Neutrophil (primary cell): ENCODE measurements around the gene AEBP1.

ENCODE experiments used
- H3K27ac ChIP-seq: fragments of 200-600 bp; sonication (generic); 2 replicates; pipeline ENCODE4 v1.5.1; 2016; ENCODE audit warnings: mild to moderate bottlenecking, moderate library complexity
- H3K27me3 ChIP-seq: fragments of 200-600 bp; sonication (generic); 2 replicates; pipeline ENCODE4 v1.6.0; 2016; ENCODE audit warnings: mild to moderate bottlenecking
- H3K36me3 ChIP-seq: fragments of 200-600 bp; sonication (generic); 2 replicates; pipeline ENCODE4 v1.5.1; 2017
- H3K4me1 ChIP-seq, 2 experiments: fragments of 200-600 bp in 1 of 2; sonication (generic) in 1 of 2; 1 replicate in 1 of 2; 2 replicates in 1 of 2; pipeline versions ENCODE4 v1.5.1 to v1.6.1; 2013 to 2016; ENCODE audit warnings: low read depth in 1 of 2, low read length in 1 of 2, mild to moderate bottlenecking in 1 of 2, moderate library complexity in 1 of 2; ENCODE audit not compliant: control insufficient read depth in 1 of 2, insufficient read depth in 1 of 2
- H3K4me3 ChIP-seq, 2 experiments: fragments of 200-600 bp in 1 of 2; sonication (generic) in 1 of 2; 1 replicate in 1 of 2; 2 replicates in 1 of 2; pipeline ENCODE4 v1.5.1; 2013 to 2016; ENCODE audit warnings: low read depth in 1 of 2, low read length in 1 of 2, mild to moderate bottlenecking in 1 of 2, moderate library complexity in 1 of 2
- H3K9me3 ChIP-seq: fragments of 200-600 bp; sonication (generic); 2 replicates; pipeline ENCODE4 v1.5.1; 2016
- CTCF ChIP-seq: fragments of 200-600 bp; sonication (generic); IDR thresholded peaks from 2 replicates; pipeline ENCODE4 v1.5.1; 2016; ENCODE audit warnings: antibody characterized with exemption

Gene AEBP1

GRCh38 chr7:44101966-44102845 lies 1.9 kb upstream of the AEBP1 start:
- H3K9me3 ChIP-seq: no peaks in the 10 kb centered on the region
- peaks cover 58% of the 10 kb centered on the region for H3K27me3 ChIP-seq
- no peaks in the 10 kb centered on the region for H3K36me3 ChIP-seq
- no peak overlapping the region for H3K4me3 ChIP-seq
- no peak for TF ChIP-seq CTCF
- H3K27ac ChIP-seq: no peak overlapping the region
- H3K4me1 ChIP-seq: no peaks in the 10 kb centered on the region

- Histone ChIP-seq H3K27ac (no peak overlapping the region), H3K36me3 (no peaks in the 10 kb centered on the region), H3K27me3 (peaks cover 58% of the 10 kb centered on the region), H3K9me3 (no peaks in the 10 kb centered on the region), H3K4me1 (no peaks in the 10 kb centered on the region), H3K4me3 (no peak overlapping the region)
- no peak for TF ChIP-seq CTCF
Observed at GRCh38 chr7:44102846-44103565, 1.1 kb upstream of the AEBP1 start.

GRCh38 chr7:44103566-44103922 lies 601 bp upstream of the AEBP1 start:
- Histone ChIP-seq H3K36me3 (no peaks in the 10 kb centered on the region), H3K9me3 (no peaks in the 10 kb centered on the region), H3K4me3 (no peak overlapping the region), H3K4me1 (no peaks in the 10 kb centered on the region), H3K27ac (no peak overlapping the region), H3K27me3 (peaks cover 58% of the 10 kb centered on the region)
- no peak for TF ChIP-seq CTCF

DNA sequence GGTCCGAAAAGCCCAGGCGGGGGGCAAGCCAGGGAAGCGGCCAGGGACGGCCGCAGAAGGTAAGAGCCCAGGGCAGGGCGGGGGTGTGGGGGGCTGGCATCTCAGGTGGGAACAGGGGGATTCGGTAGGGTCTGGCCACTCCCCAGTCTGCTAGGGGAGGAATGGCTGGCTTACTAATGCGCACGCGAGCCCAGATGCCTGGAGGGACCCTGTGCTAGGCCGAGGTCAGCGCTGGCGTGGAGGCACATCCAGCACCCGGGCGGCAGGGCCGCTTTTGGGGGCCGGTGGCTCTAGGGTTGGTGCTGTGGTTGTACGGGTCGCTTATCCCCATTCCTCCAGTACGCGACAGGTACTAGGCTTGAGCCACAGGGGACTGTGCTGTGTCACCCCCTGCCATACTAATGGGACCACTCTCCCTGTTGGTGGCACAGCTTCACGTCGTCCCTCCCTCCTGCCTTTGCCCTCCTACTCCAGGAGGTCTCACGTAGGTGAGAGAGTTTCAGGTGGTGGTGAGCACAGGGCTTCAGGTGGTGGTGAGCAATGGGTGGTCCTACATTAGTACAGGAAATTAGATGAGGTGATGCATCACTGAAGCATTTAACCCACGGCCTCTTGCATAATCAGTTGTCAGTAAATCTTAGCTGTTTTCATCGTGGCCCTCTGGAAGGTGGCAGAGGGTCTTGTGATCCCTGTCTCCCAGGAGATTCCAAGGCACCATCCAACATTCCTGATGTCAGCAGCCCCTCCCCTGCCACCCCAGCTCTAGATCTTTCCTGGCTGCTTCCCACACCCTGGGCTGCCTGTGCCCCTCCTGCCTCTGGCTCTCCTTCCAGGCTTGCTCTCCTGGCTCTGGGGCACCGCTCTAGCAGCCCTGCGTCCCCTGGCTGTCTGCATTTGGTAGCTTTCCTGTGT lies 971 bp downstream of the AEBP1 start:
- TF ChIP-seq CTCF: no peak
- H3K4me3 ChIP-seq: no peak overlapping the region
- no peak overlapping the region for H3K27ac ChIP-seq
- no peaks in the 10 kb centered on the region for H3K36me3 ChIP-seq
- H3K4me1 ChIP-seq: no peaks in the 10 kb centered on the region
- peaks cover 58% of the 10 kb centered on the region for H3K27me3 ChIP-seq
- H3K9me3 ChIP-seq: no peaks in the 10 kb centered on the region

DNA sequence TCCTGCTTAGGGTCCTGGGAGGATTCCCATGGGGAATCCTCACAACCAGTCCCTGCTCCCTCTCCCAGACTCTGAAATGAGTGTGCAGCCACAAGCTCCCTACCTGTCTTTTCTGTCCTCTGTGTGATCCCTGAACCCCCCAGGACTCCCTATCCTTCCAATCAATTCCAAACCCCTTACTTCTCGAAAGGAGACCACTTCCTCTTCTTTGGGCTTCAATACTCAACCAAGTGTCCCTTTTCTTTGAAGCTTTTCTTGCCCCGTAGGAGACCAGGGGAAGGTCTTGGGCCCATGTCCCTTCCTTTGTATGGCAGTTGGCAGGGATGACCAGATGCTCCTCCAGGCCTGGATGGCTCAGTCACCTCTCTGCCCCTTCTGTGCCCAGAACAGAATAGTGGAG lies 1.7 kb downstream of the AEBP1 start:
- Histone ChIP-seq H3K4me1 (no peaks in the 10 kb centered on the region), H3K36me3 (no peaks in the 10 kb centered on the region), H3K9me3 (no peaks in the 10 kb centered on the region), H3K27me3 (peaks cover 58% of the 10 kb centered on the region), H3K27ac (no peak overlapping the region), H3K4me3 (no peak overlapping the region)
- no peak for TF ChIP-seq CTCF
